Measurements from ENCODE around the gene RPAIN. TPM values are rescaled to one million over a fixed set of nuclear protein-coding genes. Genes with fewer than 3 reads are reported as not detected.
A peak's percentile ranks its signal among the peaks of the same experiment; 100 is the strongest.

RPAIN gene
- total and polyA plus RNA-seq, 2 of the 13 experiments (the other 11 are each of a cell fraction or from before 2014, with no cell fraction given), result 42.1 to 58.5 TPM

GRCh38 chr17:5419356-5419958 lies 525 bp upstream of the RPAIN start, which contains the start of gene NUP88 (continued):
- TF ChIP-seq ZNF781 (CRISPR knock-in tag; IDR thresholded peaks at IDR 0.05; ENCODE audit: borderline replicate concordance, not compliant biosample characterization), result peak; percentile 40
- no peak for TF ChIP-seq ZNF335 (CRISPR knock-in tag; IDR thresholded peaks at IDR 0.05)
- no peak for TF ChIP-seq NRL (CRISPR knock-in tag; IDR thresholded peaks at IDR 0.05; ENCODE audit: borderline replicate concordance)
- TF ChIP-seq ETV6 (CRISPR knock-in tag; conservative IDR thresholded peaks at IDR 0.05), result 0 out of 2 replicates have a peak, but pooled peaks have one; percentile 19
- TF ChIP-seq ZNF44 (CRISPR knock-in tag; IDR thresholded peaks at IDR 0.05), result no peak
- peak; percentile 76 for TF ChIP-seq CREB1 (IDR thresholded peaks at IDR 0.05)
- TF ChIP-seq CREB1 (CRISPR knock-in tag; IDR thresholded peaks at IDR 0.05), result peak; percentile 89; the same call in 1 of the 2 replicates
- TF ChIP-seq ZNF547 (CRISPR knock-in tag; IDR thresholded peaks at IDR 0.05), result no peak
- TF ChIP-seq HNRNPL (IDR thresholded peaks at IDR 0.05; ENCODE audit: low read depth, low read length), result 0 out of 2 replicates have a peak, but pooled peaks have one; percentile 19
- peak; percentile 54; the same call in 1 of the 2 replicates for TF ChIP-seq ZIK1 (CRISPR knock-in tag; IDR thresholded peaks at IDR 0.05; ENCODE audit: borderline replicate concordance, low read depth)
- TF ChIP-seq ZNF276 (CRISPR knock-in tag; IDR thresholded peaks at IDR 0.05; ENCODE audit: low read depth), result no peak
- no peak; the same call in 1 of the 2 replicates for TF ChIP-seq MED1 (CRISPR knock-in tag; IDR thresholded peaks at IDR 0.05)
- peak; percentile 9; the same call in 1 of the 2 replicates for TF ChIP-seq HDAC2 (CRISPR knock-in tag; IDR thresholded peaks at IDR 0.05)
- TF ChIP-seq ZNF205 (CRISPR knock-in tag; IDR thresholded peaks at IDR 0.05), result peak; percentile 34; the same call in 1 of the 2 replicates
- TF ChIP-seq DZIP1 (CRISPR knock-in tag; IDR thresholded peaks at IDR 0.05), result 0 out of 2 replicates have a peak, but pooled peaks have one; percentile 3
- no peak for TF ChIP-seq PRDM4 (CRISPR knock-in tag; IDR thresholded peaks at IDR 0.05; ENCODE audit: borderline replicate concordance)
- TF ChIP-seq KDM6A (CRISPR knock-in tag; IDR thresholded peaks at IDR 0.05; ENCODE audit: low read depth), result no peak
- no peak for TF ChIP-seq ZNF362 (CRISPR knock-in tag; IDR thresholded peaks at IDR 0.05; ENCODE audit: borderline replicate concordance)
- TF ChIP-seq ZNF619 (CRISPR knock-in tag; IDR thresholded peaks at IDR 0.05), result 0 out of 2 replicates have a peak, but pooled peaks have one; percentile 40
- 0 out of 2 replicates have a peak, but pooled peaks have one; percentile 0 for TF ChIP-seq ZNF563 (CRISPR knock-in tag; IDR thresholded peaks at IDR 0.05)
